Measurements from ENCODE around the gene GSE1.

The GSE1 gene

DNA sequence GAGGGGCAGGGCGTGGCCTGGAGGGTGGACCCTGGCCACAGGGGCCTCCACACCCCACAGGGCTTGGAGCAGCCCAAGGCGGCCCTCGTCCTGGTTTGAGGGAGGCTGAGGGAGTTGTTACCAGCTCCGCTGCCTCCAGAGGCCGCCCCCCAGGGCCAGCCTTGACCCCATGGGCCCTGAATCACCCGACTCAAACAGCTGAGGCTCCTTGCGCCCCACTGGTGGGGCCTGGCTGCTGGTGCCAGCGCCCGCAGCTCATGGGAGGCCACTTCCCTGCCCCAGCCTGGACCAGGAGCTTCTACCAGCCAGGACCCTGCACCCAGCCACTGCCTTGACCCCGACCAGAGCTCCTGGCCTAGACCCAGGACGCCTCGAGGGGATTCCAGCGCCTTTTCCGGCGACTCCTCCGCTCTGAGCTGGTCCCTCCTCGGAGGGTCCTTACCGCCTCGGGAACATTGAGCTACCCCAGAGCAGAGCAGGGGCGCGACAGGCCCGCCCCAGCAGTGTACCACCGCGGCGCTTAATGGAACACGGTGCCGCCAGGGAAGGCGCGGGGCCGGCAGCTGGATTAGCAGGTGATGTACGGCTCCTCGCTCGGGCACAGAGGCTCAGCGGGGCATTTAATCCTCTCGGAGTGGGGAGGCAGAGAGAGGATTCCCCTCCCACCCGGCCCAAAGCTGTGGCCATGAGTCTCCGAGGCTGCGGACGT is 37.2 kb downstream of the GSE1 start:
- no peak for DNase-seq (ENCODE audit: low read depth)
- TF ChIP-seq, protein P1, sequence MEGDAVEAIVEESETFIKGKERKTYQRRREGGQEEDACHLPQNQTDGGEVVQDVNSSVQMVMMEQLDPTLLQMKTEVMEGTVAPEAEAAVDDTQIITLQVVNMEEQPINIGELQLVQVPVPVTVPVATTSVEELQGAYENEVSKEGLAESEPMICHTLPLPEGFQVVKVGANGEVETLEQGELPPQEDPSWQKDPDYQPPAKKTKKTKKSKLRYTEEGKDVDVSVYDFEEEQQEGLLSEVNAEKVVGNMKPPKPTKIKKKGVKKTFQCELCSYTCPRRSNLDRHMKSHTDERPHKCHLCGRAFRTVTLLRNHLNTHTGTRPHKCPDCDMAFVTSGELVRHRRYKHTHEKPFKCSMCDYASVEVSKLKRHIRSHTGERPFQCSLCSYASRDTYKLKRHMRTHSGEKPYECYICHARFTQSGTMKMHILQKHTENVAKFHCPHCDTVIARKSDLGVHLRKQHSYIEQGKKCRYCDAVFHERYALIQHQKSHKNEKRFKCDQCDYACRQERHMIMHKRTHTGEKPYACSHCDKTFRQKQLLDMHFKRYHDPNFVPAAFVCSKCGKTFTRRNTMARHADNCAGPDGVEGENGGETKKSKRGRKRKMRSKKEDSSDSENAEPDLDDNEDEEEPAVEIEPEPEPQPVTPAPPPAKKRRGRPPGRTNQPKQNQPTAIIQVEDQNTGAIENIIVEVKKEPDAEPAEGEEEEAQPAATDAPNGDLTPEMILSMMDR (conservative IDR thresholded peaks at IDR 0.05; ENCODE audit: low read depth, low read length): no peak
- H3K4me3 ChIP-seq (ENCODE audit: low read depth, low read length): no peak overlapping the region

DNA sequence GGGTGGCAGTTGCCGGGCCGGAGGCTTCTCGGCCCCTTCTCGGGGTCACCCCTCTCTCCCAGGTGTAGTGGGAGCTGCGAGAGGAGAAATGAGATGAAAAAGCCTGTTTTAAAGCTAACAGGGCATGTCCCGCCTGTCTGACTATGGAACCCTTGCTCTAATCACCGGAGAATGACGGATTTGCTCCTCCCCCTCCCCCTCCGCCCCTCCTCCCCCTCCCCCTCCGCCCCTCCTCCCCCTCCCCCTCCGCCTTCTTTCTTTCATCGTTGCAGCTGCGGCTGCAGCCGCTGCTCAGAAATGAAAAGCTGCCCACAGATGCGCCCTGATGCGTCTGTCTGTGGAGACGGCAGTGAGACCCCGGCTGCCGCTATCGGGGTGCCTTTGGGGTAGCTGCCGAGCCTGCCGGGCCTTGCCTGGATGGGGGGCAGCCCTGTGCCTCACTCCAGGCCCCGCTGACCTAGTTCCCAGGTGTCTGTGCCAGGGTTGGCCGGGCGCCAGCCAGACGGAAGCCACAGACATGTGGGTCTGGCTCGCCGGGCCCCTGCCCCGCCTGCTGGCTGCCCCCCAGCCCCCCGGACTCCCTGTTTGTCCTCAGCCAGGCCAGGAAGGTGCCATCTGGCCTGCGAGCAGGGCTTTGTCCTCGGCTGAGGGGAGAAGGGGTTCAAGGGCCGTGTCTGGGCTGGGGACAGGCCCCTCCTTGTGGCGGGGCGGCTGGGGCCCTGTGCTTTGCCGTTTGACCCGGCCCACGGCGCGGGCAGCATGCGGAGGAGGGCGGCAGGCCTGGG is 37.9 kb downstream of the GSE1 start:
- TF ChIP-seq, protein P1 (conservative IDR thresholded peaks at IDR 0.05; ENCODE audit: low read depth, low read length): no peak
- no peak for DNase-seq (ENCODE audit: low read depth)
- no peak overlapping the region for H3K4me3 ChIP-seq (ENCODE audit: low read depth, low read length)

DNA sequence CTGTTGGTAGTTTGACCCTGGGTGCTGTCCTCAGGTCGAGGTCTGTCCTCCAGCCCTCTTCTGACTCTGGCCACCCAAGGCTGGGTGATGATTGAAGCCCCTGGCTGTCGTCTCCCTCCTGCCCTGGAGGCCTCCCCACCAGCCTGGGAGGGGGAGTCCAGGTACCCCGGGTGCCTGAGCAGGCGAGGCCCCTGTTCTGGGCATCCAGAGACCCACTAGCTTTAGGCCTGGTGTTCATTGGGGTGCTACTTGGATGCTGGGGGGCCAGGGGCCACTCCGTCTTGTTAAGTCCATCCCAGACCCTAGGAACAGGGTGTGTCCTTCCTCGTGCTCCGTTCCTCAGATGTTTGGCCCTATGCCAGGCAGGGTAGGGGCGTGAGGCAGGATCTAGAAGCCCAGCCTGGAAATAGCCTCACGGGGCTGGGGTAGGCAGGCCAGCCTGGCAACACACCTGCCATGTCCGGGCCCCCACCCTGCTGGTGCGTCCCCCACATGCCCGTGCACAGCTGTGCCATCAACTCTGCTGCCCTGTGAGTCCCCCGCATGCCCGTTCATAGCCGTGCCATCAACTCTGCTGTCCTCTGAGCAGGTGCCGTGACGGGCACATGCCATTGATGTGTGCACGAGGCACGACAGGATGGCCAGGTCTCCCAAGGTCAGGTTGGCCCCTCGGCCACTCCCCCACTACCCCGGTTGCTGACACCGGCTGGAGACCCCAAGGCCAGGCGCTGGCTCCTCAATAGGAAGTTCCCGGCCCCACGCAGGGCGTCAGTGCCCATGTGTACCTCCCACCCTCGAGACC is 38.7 kb downstream of the GSE1 start:
- H3K4me3 ChIP-seq (ENCODE audit: low read depth, low read length): no peak overlapping the region
- TF ChIP-seq, protein P1 (conservative IDR thresholded peaks at IDR 0.05; ENCODE audit: low read depth, low read length): no peak
- peak; percentile 12 for DNase-seq (ENCODE audit: low read depth)

DNA sequence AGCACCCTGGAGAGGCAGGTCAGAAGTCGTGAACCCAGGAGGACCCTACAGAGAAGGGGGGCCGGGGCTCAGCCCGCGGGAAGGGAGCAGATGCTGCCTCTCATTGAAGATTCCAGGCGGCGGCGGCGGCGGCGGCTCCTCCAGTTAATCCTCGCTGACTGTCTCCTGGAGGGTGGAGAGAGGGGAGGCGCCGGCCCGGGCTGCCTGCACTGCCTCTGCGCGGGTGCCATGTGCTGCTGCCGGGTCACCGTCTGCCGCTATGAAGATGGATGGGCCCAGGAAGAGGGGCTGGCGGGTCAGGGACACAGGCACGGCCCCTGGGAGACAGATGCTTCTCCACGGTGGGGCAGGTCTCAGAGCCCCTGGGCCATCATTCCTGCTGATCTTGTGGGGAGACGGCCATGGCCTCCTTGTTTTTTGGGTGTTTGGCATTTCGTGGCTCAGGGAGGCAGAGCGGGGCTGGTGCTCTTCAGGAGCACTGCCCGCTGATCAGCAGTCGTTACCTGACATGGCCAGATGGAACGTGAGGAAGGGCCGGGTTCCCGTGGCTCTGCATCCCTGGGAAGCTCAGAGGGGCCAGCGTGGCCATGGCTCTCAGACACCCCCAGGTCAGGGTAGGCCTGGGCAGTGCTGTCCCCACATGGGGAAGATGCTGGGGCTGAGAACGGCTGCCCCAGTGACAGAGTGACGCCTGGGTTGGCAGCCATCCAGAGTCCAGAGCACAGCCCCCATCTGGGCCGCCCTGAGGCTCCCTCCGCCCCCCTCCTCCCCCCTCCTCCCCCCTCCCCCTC is 39.5 kb downstream of the GSE1 start:
- DNase-seq (ENCODE audit: low read depth): peak; percentile 40
- TF ChIP-seq, protein P1 (conservative IDR thresholded peaks at IDR 0.05; ENCODE audit: low read depth, low read length): no peak
- no peak overlapping the region for H3K4me3 ChIP-seq (ENCODE audit: low read depth, low read length)

DNA sequence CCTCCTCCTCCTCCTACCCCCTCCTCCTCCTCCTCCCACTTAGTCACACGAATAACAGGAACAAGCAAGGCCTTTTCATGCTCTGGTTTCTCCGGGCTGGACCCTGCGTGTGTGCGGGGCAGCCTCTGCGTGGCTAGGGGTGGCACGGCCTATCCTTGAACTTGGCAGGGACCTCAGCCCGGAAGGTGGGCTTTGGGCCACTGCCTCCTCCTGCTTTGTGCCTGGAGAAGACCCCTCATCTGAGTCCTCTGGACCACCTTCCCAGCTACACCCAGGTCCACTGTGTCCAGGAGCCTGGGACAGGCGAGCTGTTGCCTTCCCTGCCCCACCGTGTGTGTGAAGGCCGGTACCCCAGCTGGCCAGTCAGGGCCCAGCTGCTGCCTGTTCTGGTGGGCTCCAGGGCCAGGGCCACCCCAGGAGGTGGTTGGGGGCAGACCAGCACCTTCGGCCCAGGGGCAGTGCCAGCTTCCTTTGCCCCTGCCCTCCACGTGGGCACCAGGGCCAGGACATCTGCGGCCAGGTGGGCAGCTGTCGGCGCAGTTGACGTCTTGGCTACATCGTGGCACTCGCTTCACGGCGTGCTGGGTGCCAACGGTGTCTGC is 40.3 kb downstream of the GSE1 start:
- no peak overlapping the region for H3K4me3 ChIP-seq (ENCODE audit: low read depth, low read length)
- TF ChIP-seq, protein P1 (conservative IDR thresholded peaks at IDR 0.05; ENCODE audit: low read depth, low read length): no peak
- DNase-seq (ENCODE audit: low read depth): no peak
